ENCODE data around the gene KLHL25. TPM values are rescaled to one million over a fixed set of nuclear protein-coding genes. Genes with fewer than 3 reads are reported as not detected.
A peak's percentile ranks its signal among the peaks of the same experiment; 100 is the strongest.

The KLHL25 gene
- total and polyA plus RNA-seq, 2 of the 8 experiments (the other 6 are each of a cell fraction or from before 2014, with no cell fraction given): 16.5 to 22.0 TPM

GRCh38 chr15:85838655-85839054 is 43.9 kb upstream of the KLHL25 start:
- H3K4me3 ChIP-seq (ENCODE audit: extremely low read depth in 1 of 4, insufficient read depth in 2 of 4, low read depth in 3 of 4, low read length in 4 of 4): no peak overlapping the region
- no peak overlapping the region for H3K27ac ChIP-seq (ENCODE audit: low read depth, low read length)
- no peak overlapping the region for H3K4ac ChIP-seq (replicated peaks; ENCODE audit: insufficient read length, low read depth, low read length)
- ChIA-PET POLR2A (ENCODE audit: partially characterized antibody) (no interaction called here), CTCF (ENCODE audit: partially characterized antibody) (interaction anchor here (0.7 to 2.2 kb wide), 7 partner anchors 21 to 175 kb away, joined by 3 to 7 read pairs (median 3); no protein-coding TSS in a partner anchor)
- no peak overlapping the region for H4K5ac ChIP-seq (ENCODE audit: insufficient read length, low read depth, low read length)
- no peak for TF ChIP-seq TAF1 (IDR thresholded peaks at IDR 0.05; ENCODE audit: low read depth, low read length)
- no peak for TF ChIP-seq NANOG (IDR thresholded peaks at IDR 0.05; ENCODE audit: insufficient read depth, low read depth, low read length, poor library complexity, severe bottlenecking)
- 0 out of 2 replicates have a peak, but pooled peaks have one; percentile 22 for TF ChIP-seq MAX (IDR thresholded peaks at IDR 0.05)
- no peak for TF ChIP-seq CEBPB (IDR thresholded peaks at IDR 0.05; ENCODE audit: low read depth, low read length)
- no peak for TF ChIP-seq USF2 (IDR thresholded peaks at IDR 0.05; ENCODE audit: low read length)
- TF ChIP-seq BCL11A (IDR thresholded peaks at IDR 0.05; ENCODE audit: low read depth in 2 of 2, low read length in 2 of 2): no peak
- TF ChIP-seq TAF7 (optimal IDR thresholded peaks at IDR 0.05; ENCODE audit: borderline replicate concordance, low read depth, low read length): no peak
- no peak for TF ChIP-seq YY1 (IDR thresholded peaks at IDR 0.05; ENCODE audit: low read depth, low read length)
- no peak for TF ChIP-seq TCF12 (IDR thresholded peaks at IDR 0.05; ENCODE audit: low read depth, low read length)
- 0 out of 2 replicates have a peak, but pooled peaks have one; percentile 40 for TF ChIP-seq TEAD4 (IDR thresholded peaks at IDR 0.05; ENCODE audit: low read depth, low read length)
- H3K23me2 ChIP-seq (ENCODE audit: low read depth, low read length): 0 out of 2 replicates have a peak, but pooled peaks cover 2% of the 10 kb centered on the region
- no peak overlapping the region for H2AK5ac ChIP-seq (ENCODE audit: low read depth, low read length)
- no peak overlapping the region for H3K18ac ChIP-seq (ENCODE audit: extremely low read depth, low read length)
- peaks cover 0 to 9% (median 4%) of the 10 kb centered on the region in 4 experiments; a peak in 3 of 7 replicates for H3K27me3 ChIP-seq (replicated peaks in 1 of 4; ENCODE audit: control insufficient read depth in 3 of 4, extremely low read depth in 1 of 4, insufficient read depth in 3 of 4, low read length in 3 of 4)
- H2BK20ac ChIP-seq (ENCODE audit: low read length): no peak overlapping the region
- H3K79me1 ChIP-seq (ENCODE audit: low read depth, low read length): no peaks in the 10 kb centered on the region
- no peaks in the 10 kb centered on the region for H3K79me2 ChIP-seq (ENCODE audit: control insufficient read depth in 1 of 2, insufficient read depth in 2 of 2, low read length in 2 of 2)
- no peak overlapping the region for H2BK5ac ChIP-seq (ENCODE audit: low read depth, low read length)
- no peaks in the 10 kb centered on the region for H3K9me3 ChIP-seq (ENCODE audit: insufficient read depth in 2 of 2, low read depth in 1 of 2, low read length in 1 of 2)
- H3K4me1 ChIP-seq (replicated peaks in 1 of 4; ENCODE audit: control insufficient read depth in 3 of 4, insufficient read depth in 4 of 4, low read length in 3 of 4): peaks cover 0 to 4% (median 1%) of the 10 kb centered on the region in 4 experiments; a peak in 2 of 7 replicates
- no peak overlapping the region for H3K56ac ChIP-seq (replicated peaks; ENCODE audit: insufficient read length, low read depth, low read length)
- 70% methylated on average over 8 of the region's 8 CpGs; no CpG with 5 or more reads in 1 of the 2 experiments for WGBS, 2 experiments (ENCODE audit: extremely low coverage in 1 of 2, insufficient coverage in 1 of 2, insufficient read length in 1 of 2, insufficient replicate concordance in 2 of 2, low coverage in 1 of 2, low lambda C conversion rate in 2 of 2, missing lambda C conversion rate in 1 of 2)
- no peaks in the 10 kb centered on the region for H3K36me3 ChIP-seq (ENCODE audit: control insufficient read depth in 2 of 4, insufficient read depth in 4 of 4, low read length in 3 of 4)
- no peak overlapping the region for H3K14ac ChIP-seq (ENCODE audit: insufficient read length)
- H3K23ac ChIP-seq (ENCODE audit: insufficient read length): no peak overlapping the region
- no peak overlapping the region for H2BK12ac ChIP-seq (ENCODE audit: low read depth, low read length)
- peak overlapping the region; percentile 42 for H4K91ac ChIP-seq (replicated peaks; ENCODE audit: insufficient read length, low read length)
- no peak overlapping the region for H3K9ac ChIP-seq (replicated peaks in 1 of 4; ENCODE audit: extremely low read depth in 1 of 4, low read depth in 3 of 4, low read length in 3 of 4)
- no peaks in the 10 kb centered on the region for H4K20me1 ChIP-seq (replicated peaks in 1 of 2; ENCODE audit: control insufficient read depth in 1 of 2, insufficient read depth in 2 of 2, low read length in 2 of 2)
- no peak overlapping the region for H2AFZ ChIP-seq (ENCODE audit: low read length)
- H2BK15ac ChIP-seq (ENCODE audit: low read length): no peak overlapping the region
- DNase-seq (ENCODE audit: low read depth in 1 of 2, low spot score in 2 of 2): no peak
- FAIRE-seq: no peak
- no peak overlapping the region for H4K8ac ChIP-seq (ENCODE audit: extremely low read depth, insufficient read depth, low read length)
- H2BK120ac ChIP-seq (replicated peaks; ENCODE audit: low read depth, low read length): no peak overlapping the region
- H3K4me2 ChIP-seq (ENCODE audit: insufficient read depth in 1 of 2, low read depth in 2 of 2, low read length in 2 of 2): no peak overlapping the region
